ENCODE data around the gene CDK14.
A peak's percentile ranks its signal among the peaks of the same experiment; 100 is the strongest.
"Not testable (repeated sequence)": the region's sequence is repeated elsewhere in the genome, so short reads cannot be mapped to it uniquely, and the experiment has no call there.

The CDK14 gene

DNA sequence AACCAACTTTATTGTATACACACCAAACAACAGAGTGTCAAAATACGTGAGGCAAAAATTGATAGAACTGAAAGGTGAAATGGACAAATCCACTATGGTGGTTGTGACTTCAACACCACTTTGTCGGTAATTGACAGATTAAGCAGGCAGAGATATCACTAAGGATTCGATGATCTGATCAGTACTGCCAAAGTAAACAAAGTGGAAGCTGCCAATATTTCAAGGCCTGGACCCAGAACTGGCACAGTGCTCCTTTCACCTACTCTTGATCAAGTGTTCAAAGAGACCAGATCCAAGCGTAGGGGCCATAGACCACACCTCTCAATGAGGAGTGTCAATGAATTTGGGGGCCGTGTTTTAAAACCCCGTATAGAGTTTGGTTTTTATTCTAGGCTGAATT is 167.0 kb downstream of the CDK14 start:
- no peak for DNase-seq

- peak; percentile 7 to 8 for DNase-seq
Observed at GRCh38 chr7:90764848-90765570, 168.9 kb downstream of the CDK14 start.

GRCh38 chr7:90766814-90767564 is 170.9 kb downstream of the CDK14 start:
- no peak for DNase-seq

DNA sequence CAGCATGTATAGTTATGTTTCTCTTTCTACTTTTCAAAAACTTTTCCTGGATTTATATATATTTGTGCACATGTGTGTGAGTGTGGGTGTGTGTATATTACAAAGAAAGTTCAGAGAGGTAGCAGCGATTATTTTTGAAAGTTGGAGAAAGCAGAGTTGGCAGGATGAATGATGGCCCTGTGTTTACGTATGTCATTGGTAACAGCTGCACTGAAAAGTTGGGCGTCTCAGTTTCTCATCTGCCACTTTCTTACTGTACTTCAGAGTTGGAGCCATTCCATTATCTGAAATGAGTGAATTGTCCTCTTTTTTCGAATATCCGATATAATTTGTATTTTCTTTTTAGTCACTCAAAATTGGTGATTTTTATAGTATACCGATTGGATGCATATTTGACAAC is 172.2 kb downstream of the CDK14 start:
- DNase-seq: no peak

DNA sequence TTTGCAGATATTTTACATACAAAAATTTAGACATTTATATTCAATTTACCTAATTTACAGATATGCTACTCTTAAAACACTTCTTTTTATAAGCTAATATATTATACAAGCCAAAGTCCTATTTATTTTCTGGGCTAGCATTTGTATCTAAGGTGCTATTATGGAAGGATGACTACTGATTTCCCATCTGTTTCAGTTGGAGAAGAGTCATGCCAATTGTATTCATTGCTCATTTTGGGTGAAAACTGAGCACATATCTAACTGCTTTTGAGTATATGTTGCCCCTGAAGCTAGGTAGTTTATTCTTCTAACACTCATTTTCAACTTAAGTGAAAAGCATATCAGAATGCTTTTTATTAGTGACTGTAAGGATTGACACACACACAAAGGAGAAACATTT is 172.9 kb downstream of the CDK14 start:
- DNase-seq: no peak

- DNase-seq: not testable (repeated sequence)
Observed at GRCh38 chr7:90769566-90769965, 173.4 kb downstream of the CDK14 start.

- DNase-seq: no peak
Observed at GRCh38 chr7:90771281-90771680, 175.2 kb downstream of the CDK14 start.

GRCh38 chr7:90772410-90772809 is 176.3 kb downstream of the CDK14 start:
- peak; percentile 25 to 35 for DNase-seq

DNA sequence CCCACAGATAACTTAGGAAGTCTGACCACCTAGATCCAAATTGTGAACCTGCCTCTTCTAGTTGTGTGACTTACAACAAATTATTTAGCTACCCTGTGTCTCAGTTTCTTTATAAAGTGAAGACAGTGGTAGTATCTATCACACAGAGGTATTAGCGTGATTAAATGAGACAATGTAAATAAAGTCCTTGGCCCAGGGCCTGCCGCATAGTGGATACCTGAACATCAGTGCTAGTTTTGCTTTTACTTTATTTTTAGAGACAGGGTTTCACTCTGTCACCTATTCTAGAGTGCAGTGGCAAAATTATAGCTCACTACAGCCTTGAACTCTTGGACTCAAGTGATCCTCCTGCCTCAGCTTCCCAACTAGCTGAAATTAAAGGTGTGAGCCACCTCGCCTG is 177.1 kb downstream of the CDK14 start:
- no peak for DNase-seq

DNA sequence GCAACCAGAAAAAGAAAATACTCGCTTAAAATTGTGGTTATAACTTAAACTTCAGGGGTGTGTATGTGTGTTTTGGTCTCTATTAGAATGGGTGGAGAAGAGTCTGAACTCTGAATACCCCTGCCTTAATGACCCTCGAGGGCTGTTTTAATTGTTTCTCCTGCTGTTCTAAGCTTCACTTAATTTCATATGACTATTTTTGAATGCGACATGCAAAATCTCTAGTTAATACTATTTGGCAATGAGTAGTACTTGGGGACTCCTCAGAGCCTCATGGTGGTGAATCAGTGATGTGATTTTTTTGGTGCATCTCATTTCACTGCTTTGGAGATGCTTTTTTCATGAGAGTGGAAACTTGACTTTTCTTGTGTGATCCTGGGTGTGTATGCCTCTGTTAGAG is 178.6 kb downstream of the CDK14 start:
- DNase-seq: no peak

GRCh38 chr7:90775383-90775965 is 179.4 kb downstream of the CDK14 start:
- DNase-seq: no peak

- DNase-seq: no peak
Observed at GRCh38 chr7:90777041-90777440, 180.9 kb downstream of the CDK14 start.

- DNase-seq: no peak
Observed at GRCh38 chr7:90777465-90777864, 181.3 kb downstream of the CDK14 start.

- DNase-seq: no peak
Observed at GRCh38 chr7:90777886-90778285, 181.8 kb downstream of the CDK14 start.

DNA sequence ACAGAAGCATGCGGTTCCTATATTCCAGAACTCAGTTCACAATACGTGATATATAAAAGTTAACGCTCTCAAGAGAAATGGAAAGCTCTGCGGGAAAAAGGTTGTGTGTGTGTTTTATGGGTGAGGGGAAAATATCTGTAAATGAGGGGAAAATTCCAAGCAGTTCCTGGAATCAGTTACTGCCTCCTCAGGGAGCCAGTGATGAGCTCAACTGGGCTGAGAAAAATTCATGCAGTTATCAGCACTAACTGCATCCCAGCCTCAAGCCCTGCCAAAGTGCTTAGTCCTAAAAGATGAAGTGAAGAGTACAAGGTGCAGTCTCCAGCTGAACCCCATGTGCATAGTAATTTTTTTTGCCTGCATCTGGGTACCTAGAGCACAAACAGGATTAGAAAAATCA is 191.9 kb downstream of the CDK14 start:
- no peak for DNase-seq

DNA sequence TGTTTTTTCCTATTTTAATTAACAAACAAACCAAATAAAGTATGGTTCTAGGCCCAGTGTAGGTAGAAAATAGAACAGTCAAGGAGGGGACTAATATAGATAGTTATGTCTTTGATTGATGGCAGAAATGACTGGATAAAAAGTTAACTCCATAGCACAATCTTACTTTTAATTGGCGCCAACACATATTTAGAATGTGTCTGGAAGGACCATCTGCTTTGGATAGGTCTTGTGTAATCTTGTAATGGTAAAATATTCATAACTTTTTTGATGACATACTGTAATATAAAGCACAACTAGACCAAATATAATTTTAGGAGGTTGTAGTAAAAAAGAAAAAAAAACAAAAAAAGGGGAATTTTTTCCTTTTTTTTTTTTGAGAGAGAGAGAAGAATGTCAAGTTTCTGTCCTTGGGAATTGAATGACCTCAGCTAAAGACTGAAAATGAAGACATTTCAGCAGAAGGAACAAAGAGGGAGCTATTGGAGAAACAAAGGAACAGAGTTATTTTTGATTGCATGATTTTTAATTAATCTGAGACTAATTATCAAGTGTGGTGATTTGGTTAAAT is 193.7 kb downstream of the CDK14 start:
- no peak for DNase-seq

DNA sequence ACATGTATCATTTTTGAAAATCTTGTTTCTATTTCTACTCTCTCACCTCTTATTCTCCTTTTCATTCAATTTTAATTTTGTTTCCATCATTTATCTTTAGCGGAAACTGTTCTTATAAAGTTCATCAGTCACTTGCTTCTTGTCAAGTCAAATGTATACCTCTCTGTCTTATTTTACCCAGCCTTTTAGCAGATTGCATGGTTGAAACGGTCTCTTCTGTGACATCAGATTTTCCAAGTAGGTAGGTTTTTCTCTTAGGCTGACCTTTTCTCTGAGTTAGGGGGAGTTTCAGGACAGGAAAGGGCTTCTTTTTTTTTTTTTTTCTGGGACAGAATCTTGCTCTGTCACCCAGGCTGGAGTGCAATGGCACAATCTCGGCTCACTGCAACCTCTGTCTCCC is 195.5 kb downstream of the CDK14 start:
- no peak for DNase-seq

- no peak for DNase-seq
Observed at GRCh38 chr7:90792301-90792700, 196.2 kb downstream of the CDK14 start.

GRCh38 chr7:90794234-90794633 is 198.1 kb downstream of the CDK14 start:
- not testable (repeated sequence) for DNase-seq

- DNase-seq: no peak
Observed at GRCh38 chr7:90797596-90797995, 201.5 kb downstream of the CDK14 start.

- no peak for DNase-seq
Observed at GRCh38 chr7:90804370-90804769, 208.2 kb downstream of the CDK14 start.

DNA sequence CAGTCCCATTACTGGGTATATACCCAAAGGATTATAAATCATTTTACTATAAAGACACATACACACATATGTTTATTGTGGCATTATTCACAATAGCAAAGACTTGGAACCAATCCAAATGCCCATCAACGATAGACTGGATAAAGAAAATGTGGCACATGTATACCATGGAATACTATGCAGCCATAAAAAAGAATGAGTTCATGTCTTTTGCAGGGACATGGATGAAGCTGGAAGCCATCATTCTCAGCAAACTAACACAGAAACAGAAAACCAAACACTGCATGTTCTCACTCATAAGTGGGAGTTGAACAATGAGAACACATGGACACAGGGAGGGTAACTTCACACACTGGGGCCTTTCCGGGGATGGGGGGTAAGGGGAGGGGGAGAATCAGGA is 219.4 kb downstream of the CDK14 start:
- DNase-seq: not testable (repeated sequence)

- DNase-seq: no peak
Observed at GRCh38 chr7:90816511-90817142, 220.5 kb downstream of the CDK14 start.
